GM12878 (cell line): ENCODE results near the gene PFN2. TPM values are rescaled to one million over a fixed set of nuclear protein-coding genes. Genes with fewer than 3 reads are reported as not detected.

Source experiments
- ATAC-seq: fragments of 200-7000 bp; cut with Tn5 transposase; 3 replicates; pipeline ENCODE4 v1.9.1; 2020; ENCODE audit warnings: mild to moderate bottlenecking, moderate library complexity
- BruUV-seq: library from RNA; stranded (reverse); fragments of 400-500 nt; replicated peaks from 2 replicates; lab custom pipeline; 2021; lab: Mats Ljungman, UMichigan
- CTCF ChIA-PET: fragments of 300-600 bp; sonication (Branson Sonifier 250); formaldehyde crosslinking; extraction: SDS; loops from one replicate; lab custom pipeline; 2021; ENCODE audit warnings: inconsistent platforms; lab: Yijun Ruan, JAX
- POLR2A ChIA-PET: fragments of 350-600 bp; formaldehyde crosslinking; extraction: SDS; loops from one replicate; lab custom pipeline; 2021; ENCODE audit warnings: inconsistent platforms; lab: Charles Lee
- RAD21 ChIA-PET: fragments of 300-600 bp; sonication (Branson Sonifier 250); formaldehyde crosslinking; loops from one replicate; lab custom pipeline; 2023; ENCODE audit warnings: antibody characterized with exemption; ENCODE audit not compliant: unreplicated experiment; lab: Charles Lee
- SMC1A ChIA-PET: fragments of 300-600 bp; sonication (Branson Sonifier 250); formaldehyde crosslinking; loops from one replicate; lab custom pipeline; 2023; ENCODE audit not compliant: unreplicated experiment, uncharacterized antibody; lab: Charles Lee
- DNase-seq: peaks from one replicate; pipeline ENCODE4 v3.0.0-alpha.2; 2011; ENCODE audit warnings: low read depth, low spot score
- FAIRE-seq: peaks from 3 replicates; lab custom pipeline; 2011; peaks lifted over from hg19 to GRCh38; lab: Jason Lieb, UNC
- H2AFZ ChIP-seq: 2 replicates; pipeline ENCODE4 v1.6.0; 2011; ENCODE audit warnings: low read depth, low read length, control low read depth; ENCODE audit not compliant: control insufficient read depth
- H3K27ac ChIP-seq: 2 replicates; pipeline ENCODE4 v1.5.1; 2011; ENCODE audit warnings: control low read depth; ENCODE audit not compliant: control insufficient read depth, insufficient read depth
- H3K27me3 ChIP-seq, 2 experiments: replicated peaks in 1 of 2; 2 replicates each; pipeline versions ENCODE4 v1.6.0 to v1.6.1; 2011; ENCODE audit warnings: low read length in 1 of 2; ENCODE audit not compliant: control insufficient read depth in 2 of 2, insufficient read depth in 2 of 2
- H3K36me3 ChIP-seq, 2 experiments: 2 replicates each; pipeline ENCODE4 v1.5.1; 2011; ENCODE audit warnings: low read length in 1 of 2; ENCODE audit not compliant: control insufficient read depth in 2 of 2, insufficient read depth in 2 of 2
- H3K4me1 ChIP-seq: 2 replicates; pipeline ENCODE4 v1.6.1; 2011; ENCODE audit warnings: mild to moderate bottlenecking, low read length, moderate library complexity, mixed read lengths; ENCODE audit not compliant: control insufficient read depth, insufficient read depth
- H3K4me2 ChIP-seq: 2 replicates; pipeline ENCODE4 v1.6.0; 2011; ENCODE audit warnings: control low read depth; ENCODE audit not compliant: control insufficient read depth, insufficient read depth
- H3K4me3 ChIP-seq: fragments of 200-600 bp; sonication (generic); 2 replicates; pipeline ENCODE4 v1.5.1; 2016
- H3K79me2 ChIP-seq: 2 replicates; pipeline ENCODE4 v1.6.0; 2011; ENCODE audit warnings: low read length; ENCODE audit not compliant: control insufficient read depth, insufficient read depth
- H3K9ac ChIP-seq: 2 replicates; pipeline ENCODE4 v1.8.0; 2011; ENCODE audit warnings: low read length, control low read depth, mixed read lengths; ENCODE audit not compliant: control insufficient read depth, insufficient read depth
- H3K9me3 ChIP-seq: replicated peaks from 3 replicates; pipeline ENCODE4 v1.5.1; 2011; ENCODE audit warnings: mild to moderate bottlenecking, low read length; ENCODE audit not compliant: control insufficient read depth, insufficient read depth
- H4K20me1 ChIP-seq: 2 replicates; pipeline ENCODE4 v1.6.0; 2011; ENCODE audit not compliant: control insufficient read depth, insufficient read depth
- EP300 ChIP-seq, 2 experiments: fragments of 150-350 bp in 1 of 2; IDR thresholded peaks; 2 replicates each; pipeline ENCODE4 v1.6.1; 2011 to 2012; ENCODE audit warnings: low read depth in 2 of 2, low read length in 2 of 2, borderline replicate concordance in 1 of 2, improper control_type of control experiment in 1 of 2, inconsistent platforms in 1 of 2; ENCODE audit not compliant: control insufficient read depth in 1 of 2
- FOS ChIP-seq: IDR thresholded peaks from 3 replicates; pipeline ENCODE4 v1.6.1; 2011; ENCODE audit warnings: borderline replicate concordance; ENCODE audit not compliant: insufficient read length; ENCODE audit errors: extremely low read depth
- NFXL1 ChIP-seq: fragments of 450-650 bp; IDR thresholded peaks from 2 replicates; pipeline ENCODE4 v1.6.1; 2017; ENCODE audit warnings: antibody characterized with exemption, mild to moderate bottlenecking, borderline replicate concordance
- SIN3A ChIP-seq: IDR thresholded peaks from 2 replicates; pipeline ENCODE4 v1.6.1; 2012; ENCODE audit warnings: low read depth, low read length, improper control_type of control experiment
- SMAD5 ChIP-seq: IDR thresholded peaks from 2 replicates; pipeline ENCODE4 v1.6.1; 2016; ENCODE audit warnings: antibody characterized with exemption, low read depth
- TCF7 ChIP-seq: IDR thresholded peaks from 2 replicates; pipeline ENCODE4 v1.6.1; 2014; ENCODE audit warnings: antibody characterized with exemption, borderline replicate concordance
- WRNIP1 ChIP-seq: IDR thresholded peaks from 2 replicates; pipeline ENCODE4 v1.6.1; 2011; ENCODE audit warnings: low read depth, low read length, improper control_type of control experiment, borderline replicate concordance
- ZBTB4 ChIP-seq: fragments of 450-650 bp; formaldehyde crosslinking; IDR thresholded peaks from 2 replicates; pipeline ENCODE4 v1.4.0; 2022; ENCODE audit warnings: mild to moderate bottlenecking, moderate library complexity
- ZNF274 ChIP-seq: IDR thresholded peaks from one replicate; pipeline ENCODE4 v1.8.0; 2011; ENCODE audit not compliant: insufficient read length, insufficient read depth
- WGBS: methylation state at CpG from one replicate; pipeline ENCODE4 v1.1.6; 2016; ENCODE audit warnings: low lambda C conversion rate; ENCODE audit not compliant: insufficient replicate concordance, insufficient coverage; ENCODE audit errors: missing lambda C conversion rate; 5-methylcytosine and 5-hydroxymethylcytosine counted together
- in situ Hi-C: fragments of 300-500 bp; cut with MboI; formaldehyde crosslinking; loops from 9 replicates; pipeline ENCODE4 v1.14.3; 2018; ENCODE audit warnings: mixed read lengths
- intact Hi-C: fragments of 100-400 bp; cut with micrococcal nuclease; formaldehyde crosslinking; loops from one replicate; pipeline ENCODE4 v1.14.2; 2022; ENCODE audit not compliant: unreplicated experiment
- polyA plus RNA-seq, 11 experiments: library from polyadenylated mRNA; depleted of rRNA in 4 of 11; unstranded in 6 of 11; stranded (reverse) in 5 of 11; fragments of >200 nt; fragmentation: Nextera tagmentation in 4 of 11; fragmentation: Illumina TruSeq in 1 of 11; extraction: Ambion mirVana in 4 of 11; extraction: Trizol in 1 of 11; gene quantifications; 1 replicate in 1 of 11; 2 replicates in 10 of 11; pipeline versions ENCODE4 v1.2.1 to v1.2.3, GENCODE V29; 2011 to 2016; ENCODE audit warnings: inconsistent platforms in 2 of 11, missing spikeins in 2 of 11, low read depth in 1 of 11
- total RNA-seq, 4 experiments: library from RNA; depleted of rRNA in 3 of 4; stranded (reverse); fragments of >200 nt in 3 of 4; fragmentation: Illumina TruSeq in 1 of 4; extraction: Trizol in 1 of 4; gene quantifications; 2 replicates each; pipeline versions ENCODE4 v1.2.1 to v1.2.3, GENCODE V29; 2013 to 2021
- TF ChIP-seq, protein P1 (sequence below): IDR thresholded peaks from 2 replicates; pipeline ENCODE4 v1.6.1; 2012; ENCODE audit warnings: low read depth, low read length, improper control_type of control experiment

The PFN2 gene
- total and polyA plus RNA-seq, 10 of the 15 experiments (the other 5 are each of a cell fraction or from before 2014, with no cell fraction given), result 3.1 to 78.9 (median 5.3) TPM

- intact Hi-C loops (no loop called here), in situ Hi-C loops (no loop called here)
- Histone ChIP-seq H3K36me3 (no peaks in the 10 kb centered on the region), H3K9ac (no peak overlapping the region), H3K4me1 (no peaks in the 10 kb centered on the region), H3K4me2 (no peak overlapping the region), H4K20me1 (no peaks in the 10 kb centered on the region), H2AFZ (no peak overlapping the region), H3K4me3 (no peak overlapping the region), H3K79me2 (no peaks in the 10 kb centered on the region), H3K27ac (no peak overlapping the region), H3K9me3 (no peaks in the 10 kb centered on the region), H3K27me3 (no peaks in the 10 kb centered on the region)
- CTCF ChIA-PET, result interaction anchor here (0.6 to 1.1 kb wide), 3 partner anchors 11 to 437 kb away, joined by 3 to 4 read pairs (median 3); no protein-coding TSS in a partner anchor
- POLR2A ChIA-PET, result no interaction called here
- no peak for TF ChIP-seq TCF7
- no peak for DNase-seq
- BruUV-seq, result no TSS peak
- RAD21 ChIA-PET, result interaction anchor here (0.5 to 1.2 kb wide), 2 partner anchors 179 to 1799 kb away, joined by 3 read pairs; no protein-coding TSS in a partner anchor
- 51% methylated on average over 4 of the region's 4 CpGs for WGBS
- SMC1A ChIA-PET, result no interaction called here
- FAIRE-seq, result no peak
- no peak for ATAC-seq
These were observed 34.8 kb upstream of the PFN2 start for GRCh38 chr3:150005243-150006112.

DNA sequence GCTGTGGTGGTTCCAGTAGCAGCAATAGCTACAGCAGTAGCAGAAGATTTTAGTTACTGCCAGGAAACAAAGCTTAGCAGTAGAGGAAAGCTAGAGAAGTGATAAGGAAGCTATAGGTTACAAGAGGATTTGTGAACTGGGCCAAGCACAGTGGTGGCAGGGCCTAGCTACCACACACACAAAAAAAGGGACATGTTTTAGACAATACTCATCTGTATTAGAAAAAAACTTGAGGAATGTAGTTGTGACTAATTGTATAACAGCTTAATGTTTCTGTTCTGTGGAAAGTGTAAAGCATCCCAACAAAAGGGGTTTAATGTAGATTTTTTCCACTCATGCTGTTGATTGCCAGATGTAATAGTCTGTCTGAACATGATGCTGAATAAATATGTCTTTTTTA lies 29.9 kb upstream of the PFN2 start:
- Histone ChIP-seq H4K20me1 (no peaks in the 10 kb centered on the region), H3K9ac (no peak overlapping the region), H3K4me3 (no peak overlapping the region), H2AFZ (no peak overlapping the region), H3K27ac (no peak overlapping the region), H3K9me3 (no peaks in the 10 kb centered on the region), H3K4me2 (no peak overlapping the region), H3K79me2 (no peaks in the 10 kb centered on the region), H3K4me1 (no peaks in the 10 kb centered on the region)
- no TSS peak for BruUV-seq
- intact Hi-C loops, result no loop called here
- DNase-seq (no peak), FAIRE-seq (no peak), ATAC-seq (no peak)
- ChIA-PET POLR2A (no interaction called here), SMC1A (interaction anchor here (0.7 kb wide), 2 partner anchors 14 to 33 kb away, joined by 3 read pairs; no protein-coding TSS in a partner anchor), RAD21 (no interaction called here)
- in situ Hi-C loops, result no loop called here
- TF ChIP-seq ZBTB4 (CRISPR knock-in tag) (no peak), ZNF274 (no peak), FOS (no peak), SMAD5 (no peak), EP300 (IDR thresholded peaks at IDR 0.05; ENCODE audit: borderline replicate concordance in 1 of 2, control insufficient read depth in 1 of 2, low read depth in 2 of 2, low read length in 2 of 2) (no peak), NFXL1 (no peak), WRNIP1 (no peak), SIN3A (no peak)
- TF ChIP-seq, protein P1, sequence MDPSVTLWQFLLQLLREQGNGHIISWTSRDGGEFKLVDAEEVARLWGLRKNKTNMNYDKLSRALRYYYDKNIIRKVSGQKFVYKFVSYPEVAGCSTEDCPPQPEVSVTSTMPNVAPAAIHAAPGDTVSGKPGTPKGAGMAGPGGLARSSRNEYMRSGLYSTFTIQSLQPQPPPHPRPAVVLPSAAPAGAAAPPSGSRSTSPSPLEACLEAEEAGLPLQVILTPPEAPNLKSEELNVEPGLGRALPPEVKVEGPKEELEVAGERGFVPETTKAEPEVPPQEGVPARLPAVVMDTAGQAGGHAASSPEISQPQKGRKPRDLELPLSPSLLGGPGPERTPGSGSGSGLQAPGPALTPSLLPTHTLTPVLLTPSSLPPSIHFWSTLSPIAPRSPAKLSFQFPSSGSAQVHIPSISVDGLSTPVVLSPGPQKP, result no peak
- TF ChIP-seq, all 136 proteins: peak for 0
- CTCF ChIA-PET, result interaction anchor here (0.8 to 0.9 kb wide), 4 partner anchors 9 to 34 kb away, joined by 3 read pairs; no protein-coding TSS in a partner anchor
- Histone ChIP-seq H3K27me3 (no peaks in the 10 kb centered on the region), H3K36me3 (no peaks in the 10 kb centered on the region)
